K562 (cell line): ENCODE measurements around the gene MYCBP. TPM values are rescaled to one million over a fixed set of nuclear protein-coding genes. Genes with fewer than 3 reads are reported as not detected.

ENCODE experiments used
- ARID1B ChIP-seq: fragments of 450-650 bp; IDR thresholded peaks from 2 replicates; pipeline ENCODE4 v1.6.1; 2016; ENCODE audit warnings: antibody characterized with exemption, mild to moderate bottlenecking, inconsistent platforms
- ATF7 ChIP-seq: fragments of 450-650 bp; IDR thresholded peaks from 2 replicates; pipeline ENCODE4 v1.7.1; 2014; ENCODE audit warnings: mild to moderate bottlenecking, moderate library complexity
- BRCA1 ChIP-seq, 2 experiments: fragments of 450-650 bp in 1 of 2; sonication (generic) in 1 of 2; formaldehyde crosslinking in 1 of 2; IDR thresholded peaks; 2 replicates each; pipeline versions ENCODE4 v1.5.0 to v1.6.1; 2017 to 2020; ENCODE audit warnings: mild to moderate bottlenecking in 1 of 2, missing genetic modification reagents in 1 of 2
- E2F8 ChIP-seq: fragments of 450-650 bp; IDR thresholded peaks from 2 replicates; pipeline ENCODE4 v1.7.1; 2018; ENCODE audit warnings: mild to moderate bottlenecking, low read depth; ENCODE audit not compliant: partially characterized antibody
- HDAC8 ChIP-seq: fragments of 450-650 bp; IDR thresholded peaks from 2 replicates; pipeline ENCODE4 v1.6.1; 2016; ENCODE audit warnings: mild to moderate bottlenecking, missing genetic modification characterization, moderate library complexity, missing compliant biosample characterization
- KLF10 ChIP-seq: fragments of 250-450 bp; sonication (Bioruptor Pico); IDR thresholded peaks from 2 replicates; pipeline ENCODE4 v1.6.1; 2021; ENCODE audit warnings: matching md5 sums
- MAFK ChIP-seq: IDR thresholded peaks from 2 replicates; pipeline ENCODE4 v1.6.1; 2011; ENCODE audit warnings: low read length, improper control_type of control experiment
- NFXL1 ChIP-seq: fragments of 450-650 bp; formaldehyde crosslinking; IDR thresholded peaks from 2 replicates; pipeline ENCODE4 v1.4.0; 2021; ENCODE audit warnings: mild to moderate bottlenecking
- PHB2 ChIP-seq: fragments of 450-650 bp; IDR thresholded peaks from 2 replicates; pipeline ENCODE4 v1.6.1; 2017; ENCODE audit warnings: low read depth
- PHF8 ChIP-seq: fragments of 200-600 bp; sonication (generic); IDR thresholded peaks from 2 replicates; pipeline ENCODE4 v1.6.1; 2012; ENCODE audit warnings: mixed run types, mild to moderate bottlenecking, inconsistent platforms, low read length, moderate library complexity, borderline replicate concordance
- POLR3G ChIP-seq: IDR thresholded peaks from 2 replicates; pipeline ENCODE4 v1.6.1; 2011; ENCODE audit not compliant: insufficient read length, insufficient replicate concordance; ENCODE audit errors: extremely low read depth
- SMARCB1 ChIP-seq: IDR thresholded peaks from 2 replicates; pipeline ENCODE4 v1.6.1; 2011; ENCODE audit warnings: improper control_type of control experiment, low read depth; ENCODE audit not compliant: insufficient read length
- STAT6 ChIP-seq: sonication (generic); formaldehyde crosslinking; IDR thresholded peaks from 2 replicates; pipeline ENCODE4 v1.8.1; 2023; ENCODE audit warnings: mild to moderate bottlenecking, missing genetic modification reagents
- TOE1 ChIP-seq, 2 experiments: fragments of 450-650 bp in 1 of 2; sonication (generic) in 1 of 2; formaldehyde crosslinking in 1 of 2; IDR thresholded peaks; 2 replicates each; pipeline versions ENCODE4 v1.7.1 to v1.8.0; 2016 to 2022; ENCODE audit warnings: borderline replicate concordance in 2 of 2, mild to moderate bottlenecking in 2 of 2, antibody characterized with exemption in 1 of 2, inconsistent platforms in 1 of 2, low read depth in 1 of 2, missing genetic modification reagents in 1 of 2, moderate library complexity in 1 of 2
- ZBTB9 ChIP-seq: fragments of 450-650 bp; formaldehyde crosslinking; IDR thresholded peaks from 2 replicates; pipeline ENCODE4 v1.4.0; 2020; ENCODE audit warnings: mild to moderate bottlenecking, moderate library complexity
- ZEB2 ChIP-seq: fragments of 450-650 bp; IDR thresholded peaks from 2 replicates; pipeline ENCODE4 v1.6.1; 2016
- ZNF395 ChIP-seq: fragments of 200-800 bp; sonication (Bioruptor generic); IDR thresholded peaks from 2 replicates; pipeline ENCODE4 v1.6.1; 2017; ENCODE audit warnings: missing genetic modification characterization, missing compliant biosample characterization
- ZNF75A ChIP-seq: fragments of 450-650 bp; formaldehyde crosslinking; IDR thresholded peaks from 2 replicates; pipeline ENCODE4 v1.4.0; 2020; ENCODE audit warnings: mild to moderate bottlenecking
- polyA plus RNA-seq, 8 experiments: library from polyadenylated mRNA; depleted of rRNA in 4 of 8; stranded (reverse) in 5 of 8; unstranded in 3 of 8; fragments of >200 nt; fragmentation: Nextera tagmentation in 2 of 8; fragmentation: Illumina TruSeq in 1 of 8; extraction: Ambion mirVana in 2 of 8; extraction: Trizol in 1 of 8; gene quantifications; 2 replicates each; pipeline versions ENCODE4 v1.2.1 to v1.2.3, GENCODE V29; 2011 to 2014; ENCODE audit warnings: inconsistent platforms in 1 of 8, missing spikeins in 1 of 8
- total RNA-seq, 7 experiments: library from RNA; depleted of rRNA in 6 of 7; stranded (reverse); fragments of >200 nt in 6 of 7; fragmentation: Illumina TruSeq in 2 of 7; extraction: Trizol in 2 of 7; gene quantifications; 2 replicates each; pipeline versions ENCODE4 v1.2.1 to v1.2.3, GENCODE V29; 2011 to 2021; ENCODE audit warnings: low replicate concordance in 1 of 7

Gene MYCBP
- total and polyA plus RNA-seq, 9 of the 15 experiments (the other 6 are each of a cell fraction or from before 2014, with no cell fraction given): 32.3 to 253 (median 72.9) TPM

GRCh38 chr1:38873027-38873969, at the start of gene MYCBP (continued):
- TF ChIP-seq HDAC8 (tag) (no peak), PHB2 (no peak), ZNF75A (no peak), MAFK (no peak), E2F8 (no peak), NFXL1 (CRISPR knock-in tag) (no peak), PHF8 (peak; percentile 81; the same call in 1 of the 2 replicates), ATF7 (peak; percentile 75), ZNF395 (CRISPR knock-in tag) (no peak), ZEB2 (no peak), SMARCB1 (no peak), POLR3G (no peak), BRCA1 (IDR thresholded peaks at IDR 0.05) (no peak), BRCA1 (CRISPR knock-in tag; IDR thresholded peaks at IDR 0.05) (no peak), KLF10 (no peak), ZBTB9 (no peak), STAT6 (CRISPR knock-in tag) (no peak), TOE1 (IDR thresholded peaks at IDR 0.05; ENCODE audit: borderline replicate concordance) (peak; percentile 9; the same call in 1 of the 2 replicates), TOE1 (CRISPR knock-in tag; IDR thresholded peaks at IDR 0.05; ENCODE audit: borderline replicate concordance, low read depth) (no peak), ARID1B (no peak)
